22Rv1 (cell line): ENCODE data around the gene VCAM1.
"Not testable (repeated sequence)": the region's sequence is repeated elsewhere in the genome, so short reads cannot be mapped to it uniquely, and the experiment has no call there.

Experiments
- H3K27ac ChIP-seq: fragments of 450-650 bp; 2 replicates; pipeline ENCODE4 v1.5.1; 2017
- ZFX ChIP-seq: fragments of 450-650 bp; IDR thresholded peaks from 2 replicates; pipeline ENCODE4 v1.6.1; 2017; ENCODE audit warnings: antibody characterized with exemption, borderline replicate concordance
- TF ChIP-seq, protein P1 (sequence below): fragments of 450-650 bp; IDR thresholded peaks from 2 replicates; pipeline ENCODE4 v1.5.1; 2017; ENCODE audit warnings: mild to moderate bottlenecking

VCAM1 gene

DNA sequence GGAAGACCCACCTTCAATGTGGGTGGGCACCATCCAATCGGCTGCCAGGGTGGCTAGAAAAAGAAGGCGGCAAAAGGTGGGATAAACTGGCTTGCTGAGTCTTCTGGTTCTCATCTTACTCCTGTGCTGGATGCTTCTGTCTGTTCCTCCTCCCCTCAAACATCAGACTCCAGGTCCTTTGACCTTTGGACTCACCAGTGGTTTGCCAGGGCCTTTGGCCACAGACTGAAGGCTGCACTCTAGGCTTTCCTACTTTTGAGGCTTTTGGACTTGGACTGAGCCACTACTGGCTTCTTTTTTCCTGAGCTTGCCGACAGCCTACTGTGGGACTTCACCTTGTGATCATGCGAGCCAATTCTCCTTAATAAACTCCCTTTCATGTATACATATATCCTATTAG lies 55.9 kb downstream of the VCAM1 start:
- no peak overlapping the region for H3K27ac ChIP-seq
- TF ChIP-seq ZFX: no peak
- TF ChIP-seq, protein P1, sequence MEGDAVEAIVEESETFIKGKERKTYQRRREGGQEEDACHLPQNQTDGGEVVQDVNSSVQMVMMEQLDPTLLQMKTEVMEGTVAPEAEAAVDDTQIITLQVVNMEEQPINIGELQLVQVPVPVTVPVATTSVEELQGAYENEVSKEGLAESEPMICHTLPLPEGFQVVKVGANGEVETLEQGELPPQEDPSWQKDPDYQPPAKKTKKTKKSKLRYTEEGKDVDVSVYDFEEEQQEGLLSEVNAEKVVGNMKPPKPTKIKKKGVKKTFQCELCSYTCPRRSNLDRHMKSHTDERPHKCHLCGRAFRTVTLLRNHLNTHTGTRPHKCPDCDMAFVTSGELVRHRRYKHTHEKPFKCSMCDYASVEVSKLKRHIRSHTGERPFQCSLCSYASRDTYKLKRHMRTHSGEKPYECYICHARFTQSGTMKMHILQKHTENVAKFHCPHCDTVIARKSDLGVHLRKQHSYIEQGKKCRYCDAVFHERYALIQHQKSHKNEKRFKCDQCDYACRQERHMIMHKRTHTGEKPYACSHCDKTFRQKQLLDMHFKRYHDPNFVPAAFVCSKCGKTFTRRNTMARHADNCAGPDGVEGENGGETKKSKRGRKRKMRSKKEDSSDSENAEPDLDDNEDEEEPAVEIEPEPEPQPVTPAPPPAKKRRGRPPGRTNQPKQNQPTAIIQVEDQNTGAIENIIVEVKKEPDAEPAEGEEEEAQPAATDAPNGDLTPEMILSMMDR: no peak

DNA sequence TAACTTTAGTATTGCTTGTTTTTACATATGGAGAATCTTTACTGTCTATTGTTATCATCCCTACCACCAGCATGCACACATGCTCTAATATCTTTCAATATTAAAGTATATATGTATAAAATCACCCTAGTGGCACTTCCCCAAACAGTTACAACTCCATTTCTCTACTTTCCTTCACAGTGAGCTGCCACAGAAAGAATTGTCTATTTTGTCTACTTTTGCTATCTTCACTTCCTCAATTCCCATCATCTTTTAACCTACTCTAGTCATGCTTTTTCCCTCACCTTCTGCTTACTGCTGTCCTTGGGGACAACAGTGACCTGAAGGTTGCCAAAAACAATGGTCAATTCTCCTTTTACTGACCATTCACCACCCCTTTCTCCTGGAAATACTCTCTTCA lies 59.2 kb downstream of the VCAM1 start:
- TF ChIP-seq, protein P1: no peak
- no peak for TF ChIP-seq ZFX
- no peak overlapping the region for H3K27ac ChIP-seq

DNA sequence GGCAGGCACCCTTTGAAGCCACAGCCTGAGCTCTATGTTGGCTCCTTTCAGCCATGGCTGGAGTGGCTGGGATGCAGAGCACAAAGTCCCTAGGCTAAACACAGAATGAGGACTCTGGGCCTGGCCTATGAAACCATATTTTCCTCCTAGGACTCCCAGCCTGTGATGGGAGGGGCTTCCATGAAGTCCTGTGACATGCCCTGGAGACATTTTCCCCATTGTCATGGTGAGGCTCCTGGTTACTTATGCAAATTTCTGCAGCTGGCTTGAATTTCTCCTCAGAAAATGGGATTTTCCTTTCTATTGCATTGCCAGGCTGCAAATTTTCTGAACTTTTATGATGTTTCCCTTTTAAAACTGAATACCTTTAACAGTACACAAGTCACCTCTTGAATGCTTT lies 61.3 kb downstream of the VCAM1 start:
- no peak for TF ChIP-seq ZFX
- TF ChIP-seq, protein P1: no peak
- H3K27ac ChIP-seq: no peak overlapping the region

DNA sequence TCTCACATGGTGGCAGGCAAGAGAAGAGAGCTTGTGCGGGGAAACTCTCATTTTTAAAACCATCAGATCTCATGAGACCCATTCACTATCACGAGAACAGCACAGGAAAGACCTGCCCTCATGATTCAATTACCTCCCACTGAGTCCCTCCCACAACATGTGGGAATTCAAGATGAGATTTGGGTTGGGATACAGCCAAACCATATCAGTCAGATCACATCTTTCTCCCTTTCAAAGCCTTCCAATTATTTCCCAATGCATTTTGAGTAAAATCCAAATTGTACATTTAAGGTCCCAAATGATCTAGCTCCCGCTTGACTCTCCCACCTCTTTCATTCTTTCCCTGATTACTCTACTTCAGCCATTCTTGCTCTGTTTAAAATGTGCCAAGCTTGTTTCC lies 62.2 kb downstream of the VCAM1 start:
- H3K27ac ChIP-seq: not testable (repeated sequence)

DNA sequence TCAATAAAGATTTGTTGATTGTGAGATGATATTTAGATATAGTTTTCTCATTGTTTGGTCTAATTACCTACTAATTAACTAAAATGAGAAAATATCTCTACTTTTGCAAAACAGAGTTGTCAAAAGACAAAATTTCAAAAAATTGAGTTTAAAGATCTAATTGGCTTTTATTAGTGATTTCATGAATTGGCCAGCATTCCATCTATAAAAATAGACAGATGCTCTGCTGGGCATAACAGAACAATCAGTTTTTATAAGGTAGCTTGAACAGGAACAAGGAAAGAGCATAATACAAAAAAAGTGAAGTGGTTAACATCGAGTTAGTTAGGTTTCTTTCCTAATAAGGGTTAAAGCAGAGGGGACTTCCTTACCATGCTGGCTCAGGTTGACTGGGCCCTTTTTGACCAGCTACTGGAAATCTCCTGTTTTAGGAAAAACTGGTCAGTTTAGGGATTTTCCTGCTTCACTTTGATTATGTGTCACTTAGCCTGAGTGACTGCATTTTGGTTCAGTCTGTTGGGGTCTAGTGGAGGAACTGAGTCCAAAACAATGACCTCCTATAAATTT lies 63.0 kb downstream of the VCAM1 start:
- no peak overlapping the region for H3K27ac ChIP-seq
- TF ChIP-seq, protein P1: no peak
- TF ChIP-seq ZFX: no peak

DNA sequence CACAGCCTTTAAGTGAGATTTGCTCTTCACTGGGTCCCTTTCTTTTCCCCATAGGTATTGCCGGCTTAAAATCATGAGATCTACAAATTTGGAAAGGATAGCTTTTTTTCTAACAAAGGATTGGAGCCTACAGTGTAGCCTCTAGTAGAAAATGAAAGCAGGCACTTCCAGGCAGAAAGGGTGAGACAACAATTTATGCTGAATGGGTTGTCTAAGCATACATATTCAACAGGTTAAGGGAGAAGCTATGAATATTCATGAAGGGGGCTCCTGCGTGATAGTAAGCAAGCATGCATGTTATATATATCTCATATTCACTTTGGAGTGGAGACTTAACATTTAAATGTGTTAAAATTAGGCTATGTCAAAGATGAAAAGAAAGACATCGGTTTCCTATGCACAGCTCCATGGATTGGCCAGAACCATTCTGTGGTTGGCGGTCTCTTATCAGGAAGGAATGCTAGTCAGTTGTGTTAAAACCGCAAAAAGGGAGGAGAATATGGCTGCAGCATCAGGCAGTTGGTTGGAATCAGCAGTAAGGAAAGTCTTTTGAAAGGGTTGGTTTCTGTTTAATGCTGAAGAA lies 66.0 kb downstream of the VCAM1 start:
- no peak for TF ChIP-seq ZFX
- TF ChIP-seq, protein P1: no peak
- H3K27ac ChIP-seq: no peak overlapping the region

DNA sequence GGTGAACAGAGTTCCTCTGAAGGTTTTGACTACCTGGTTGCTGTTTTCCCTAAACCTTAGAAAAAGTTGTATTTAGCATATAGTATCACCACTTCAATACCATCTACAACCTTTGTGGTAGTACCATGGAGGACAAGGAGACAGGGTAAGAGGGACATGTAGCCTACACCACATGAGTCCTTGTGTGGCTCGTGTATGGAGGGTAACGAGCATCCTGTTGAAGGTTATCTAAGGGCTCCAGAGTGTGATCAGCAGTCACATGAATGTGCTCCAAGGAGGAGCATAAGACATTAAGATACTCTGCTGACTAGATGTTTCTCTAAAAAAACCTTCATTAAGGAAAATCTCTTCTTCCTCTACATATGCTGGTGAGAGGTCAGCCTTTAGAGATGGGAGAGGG lies 67.3 kb downstream of the VCAM1 start:
- TF ChIP-seq, protein P1: no peak
- TF ChIP-seq ZFX: no peak

More for the DNA sequence above, 67.3 kb downstream of the VCAM1 start:
- H3K27ac ChIP-seq: no peak overlapping the region
